Muscle of arm (tissue), 12 donors: ENCODE results near the gene MCM5. TPM values are rescaled to one million over a fixed set of nuclear protein-coding genes. Genes with fewer than 3 reads are reported as not detected.
"Not testable (repeated sequence)": the region's sequence is repeated elsewhere in the genome, so short reads cannot be mapped to it uniquely, and the experiment has no call there.

ENCODE experiments used
- DNase-seq: peaks from one replicate; pipeline ENCODE4 v3.0.0-alpha.2; 2013
- polyA plus RNA-seq, 12 donors: library from polyadenylated mRNA; unstranded; fragments of 120-200 nt; gene quantifications; one replicate each; pipeline ENCODE4 v1.2.1, GENCODE V29; 2013; ENCODE audit not compliant: insufficient read length in 12 of 12

MCM5 gene
- polyA plus RNA-seq, 12 donors: 26.2 to 66.4 (median 29.9) TPM; not detected in 1

DNA sequence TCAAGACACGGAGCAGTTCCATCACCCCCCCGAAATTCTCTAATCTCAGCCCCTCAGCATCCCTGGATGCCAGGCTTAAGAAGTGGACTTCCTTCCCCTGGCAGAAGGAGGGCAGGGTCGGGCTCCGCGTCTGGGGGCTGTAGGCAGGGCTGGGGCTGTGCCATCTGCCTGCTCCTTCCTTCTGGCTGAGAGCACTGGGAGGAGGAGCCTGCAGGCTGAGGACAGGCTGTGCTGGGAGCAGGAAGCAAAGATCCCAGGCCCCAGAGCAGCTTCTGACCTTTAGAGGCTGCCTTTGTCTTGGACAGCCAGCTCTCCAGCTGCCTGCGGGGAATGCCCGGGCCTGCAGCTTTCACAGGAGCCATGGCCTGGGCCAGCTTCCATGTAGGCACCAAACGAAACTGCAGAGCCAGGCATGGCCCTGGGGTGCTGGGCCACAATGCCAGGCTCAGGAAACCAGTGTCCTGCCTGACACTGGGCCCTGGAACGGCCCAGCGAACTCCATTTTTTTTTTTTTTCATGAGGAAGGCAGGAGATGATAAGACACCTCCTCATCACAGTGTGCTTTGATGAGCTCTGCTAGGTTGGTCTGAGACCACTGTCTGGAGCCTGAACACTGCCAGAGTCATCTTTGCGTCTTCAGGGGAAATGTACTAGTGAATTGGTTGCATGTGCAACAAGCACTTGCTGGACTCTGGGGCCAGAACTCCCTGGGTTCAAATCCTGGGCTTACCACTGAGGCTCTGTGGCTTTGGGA lies 67.9 kb downstream of the MCM5 start:
- no peak for DNase-seq

GRCh38 chr22:35470903-35471321 lies 71.0 kb downstream of the MCM5 start:
- no peak for DNase-seq

GRCh38 chr22:35471566-35471965 lies 71.6 kb downstream of the MCM5 start:
- DNase-seq: not testable (repeated sequence)

DNA sequence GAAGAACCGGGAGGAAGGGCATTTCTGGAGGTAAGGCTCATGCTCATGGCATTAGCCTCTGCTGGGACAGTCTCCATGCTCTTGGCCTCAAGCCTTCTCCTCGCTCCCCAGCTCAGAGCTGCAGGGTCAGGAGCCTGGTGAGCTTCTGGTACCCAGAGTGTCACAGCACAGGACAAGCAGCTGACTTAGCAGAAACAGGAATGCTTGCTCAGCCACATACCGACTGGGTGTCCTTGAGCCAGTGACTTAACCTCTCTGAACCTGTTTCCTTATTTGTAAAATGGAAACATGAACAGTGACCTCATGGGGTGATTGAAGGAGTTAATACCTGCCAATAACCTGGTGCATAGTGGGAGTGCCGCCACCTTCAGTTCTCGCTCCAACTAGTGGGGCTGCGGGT lies 72.5 kb downstream of the MCM5 start:
- DNase-seq: no peak

- no peak for DNase-seq
Measured at GRCh38 chr22:35473971-35474370, 74.0 kb downstream of the MCM5 start.

Other genes starting within 250 kb of the MCM5 start
- 10 to 100 TPM in 11 of 12 donors, not detected in 1; 11.8 to 23.3 (median 15.8) TPM for gene HMGXB4, start 142.6 kb upstream of the MCM5 start, polyA plus RNA-seq
- 10 to 100 TPM in 11 of 12 donors, not detected in 1; 23.7 to 43.3 (median 28.9) TPM for gene TOM1, start 100.2 kb upstream of the MCM5 start, polyA plus RNA-seq
- 10 to 100 TPM in 11 of 12 donors, not detected in 1; 10.3 to 25.8 (median 13.3) TPM for gene HMOX1, start 19.0 kb upstream of the MCM5 start, polyA plus RNA-seq
- 10 to 100 TPM in 8 of 12 donors, 1 to 10 TPM in 3, not detected in 1; 8.4 to 26.4 (median 13.1) TPM for gene RASD2, start 140.7 kb downstream of the MCM5 start, polyA plus RNA-seq
- gene MB, start 217.2 kb downstream of the MCM5 start, polyA plus RNA-seq: 100 to 1,000 TPM in 10 of 12 donors, 10 to 100 TPM in 1, not detected in 1; 98.7 to 374 (median 315) TPM
- 1 to 10 TPM in 11 of 12 donors, not detected in 1; 1.1 to 5.2 (median 2.1) TPM for gene APOL6, start 248.3 kb downstream of the MCM5 start, polyA plus RNA-seq